Transverse colon (tissue), 4 donors: ENCODE results near the gene SLC35G2.

ENCODE experiments used
- CTCF ChIP-seq, 5 experiments: fragments of 200-600 bp in 3 of 5; fragments of 450-650 bp in 2 of 5; sonication (generic) in 3 of 5; IDR thresholded peaks; 1 replicate in 2 of 5; 2 replicates in 3 of 5; pipeline ENCODE4 v1.5.1; 2016 to 2017; ENCODE audit warnings: antibody characterized with exemption in 5 of 5, inconsistent platforms in 3 of 5, mild to moderate bottlenecking in 2 of 5, moderate library complexity in 1 of 5
- POLR2A ChIP-seq: fragments of 450-650 bp; IDR thresholded peaks from one replicate; pipeline ENCODE4 v1.6.1; 2016; ENCODE audit warnings: antibody characterized with exemption, mild to moderate bottlenecking, moderate library complexity
- POLR2AphosphoS5 ChIP-seq, 3 donors: sonication (generic); formaldehyde crosslinking; IDR thresholded peaks; one replicate each; pipeline ENCODE4 v1.6.1; 2016; ENCODE audit warnings: antibody characterized with exemption in 3 of 3

DNA sequence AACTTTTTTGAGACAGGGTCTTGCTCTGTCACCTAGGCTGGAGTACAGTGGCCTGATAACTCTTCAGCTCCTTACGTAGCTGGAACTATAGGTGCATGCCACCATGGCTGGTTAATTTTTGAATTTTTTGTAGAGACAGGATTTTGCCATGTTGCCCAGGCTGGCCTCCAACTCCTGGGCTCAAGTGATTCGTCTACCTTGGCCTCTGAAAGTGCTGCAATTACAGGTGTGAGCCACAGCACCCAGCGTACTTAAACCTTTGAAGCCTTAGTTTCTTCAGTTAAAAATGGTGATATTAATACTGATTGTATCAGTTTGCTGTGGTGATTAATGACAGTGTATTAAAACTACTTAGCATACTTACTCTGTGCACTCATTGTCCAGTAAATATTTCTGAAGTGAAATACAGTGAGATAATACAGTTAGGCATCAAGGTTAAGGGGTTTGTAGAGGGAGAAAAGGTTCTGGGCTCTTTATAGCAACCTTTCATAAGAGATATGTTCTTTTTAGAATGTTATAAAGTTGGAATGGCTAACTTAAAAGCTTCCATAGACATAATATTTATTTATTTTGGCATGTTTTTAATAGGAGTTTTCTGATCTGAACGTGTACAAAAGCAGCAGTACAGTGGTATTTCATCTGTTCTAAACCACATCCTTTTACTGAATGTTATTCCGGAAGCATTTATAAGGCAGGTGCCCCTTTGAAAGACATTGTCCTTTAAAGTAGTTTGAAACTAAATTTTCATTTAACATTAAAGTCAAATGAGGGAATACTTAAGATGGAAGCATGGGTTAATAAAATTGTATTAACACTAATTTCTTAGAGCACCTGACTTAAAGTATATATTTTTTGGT is 66.7 kb downstream of the SLC35G2 start:
- no peak for TF ChIP-seq POLR2AphosphoS5 (IDR thresholded peaks at IDR 0.05)
- TF ChIP-seq CTCF (IDR thresholded peaks at IDR 0.05), result no peak
- TF ChIP-seq POLR2A, result no peak
